ENCODE measurements around the gene PROX1.

The PROX1 gene

GRCh38 chr1:213980906-213981305 lies 6.9 kb upstream of the PROX1 start:
- TF ChIP-seq CTCF (IDR thresholded peaks at IDR 0.05): no peak

- no peak for TF ChIP-seq CTCF (IDR thresholded peaks at IDR 0.05)
Measured at GRCh38 chr1:213982289-213982671, 5.5 kb upstream of the PROX1 start.

DNA sequence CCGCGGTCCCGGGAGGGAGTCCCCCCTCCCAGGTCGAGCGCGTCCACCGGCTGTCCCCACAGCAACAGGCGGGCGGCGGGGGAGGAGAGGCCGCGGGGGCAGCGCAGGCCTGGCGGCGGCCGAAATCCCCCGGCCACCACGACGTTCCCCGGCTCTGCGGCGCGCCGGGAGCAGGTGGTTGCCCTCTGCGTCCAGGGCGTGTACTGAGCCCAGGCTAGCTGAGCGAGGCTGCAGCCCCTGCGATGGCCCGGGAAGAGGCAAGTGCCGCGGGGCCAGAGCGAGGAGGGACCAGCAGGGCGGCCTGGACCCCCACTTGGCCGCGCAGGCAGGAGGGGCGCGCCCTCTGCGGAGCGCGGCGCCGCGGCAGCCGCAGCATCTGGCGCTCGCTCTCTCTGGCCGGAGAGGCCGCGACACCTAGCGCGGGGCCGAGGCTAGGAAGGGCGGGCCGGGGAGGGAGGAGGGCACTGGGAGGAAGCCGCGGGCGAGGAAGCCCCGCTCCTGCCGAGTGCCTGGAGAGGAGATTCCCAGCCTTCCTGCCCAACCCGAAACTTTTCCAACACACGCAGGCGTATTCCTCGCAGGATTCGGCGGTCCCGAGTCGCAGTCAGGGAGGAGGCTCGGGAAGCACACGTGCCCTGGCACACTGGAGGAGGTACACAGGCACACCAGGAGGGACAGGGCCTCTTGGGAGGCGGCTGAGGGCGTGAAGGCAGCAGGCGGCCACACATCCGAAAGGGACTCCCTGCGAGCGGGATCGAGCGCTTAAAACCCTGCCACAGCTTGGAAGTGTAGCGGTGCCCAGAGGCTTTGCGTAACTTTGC lies 4.9 kb upstream of the PROX1 start:
- no peak for TF ChIP-seq CTCF (IDR thresholded peaks at IDR 0.05)

- TF ChIP-seq CTCF (IDR thresholded peaks at IDR 0.05): no peak
Measured at GRCh38 chr1:213983493-213984386, 4.0 kb upstream of the PROX1 start.

DNA sequence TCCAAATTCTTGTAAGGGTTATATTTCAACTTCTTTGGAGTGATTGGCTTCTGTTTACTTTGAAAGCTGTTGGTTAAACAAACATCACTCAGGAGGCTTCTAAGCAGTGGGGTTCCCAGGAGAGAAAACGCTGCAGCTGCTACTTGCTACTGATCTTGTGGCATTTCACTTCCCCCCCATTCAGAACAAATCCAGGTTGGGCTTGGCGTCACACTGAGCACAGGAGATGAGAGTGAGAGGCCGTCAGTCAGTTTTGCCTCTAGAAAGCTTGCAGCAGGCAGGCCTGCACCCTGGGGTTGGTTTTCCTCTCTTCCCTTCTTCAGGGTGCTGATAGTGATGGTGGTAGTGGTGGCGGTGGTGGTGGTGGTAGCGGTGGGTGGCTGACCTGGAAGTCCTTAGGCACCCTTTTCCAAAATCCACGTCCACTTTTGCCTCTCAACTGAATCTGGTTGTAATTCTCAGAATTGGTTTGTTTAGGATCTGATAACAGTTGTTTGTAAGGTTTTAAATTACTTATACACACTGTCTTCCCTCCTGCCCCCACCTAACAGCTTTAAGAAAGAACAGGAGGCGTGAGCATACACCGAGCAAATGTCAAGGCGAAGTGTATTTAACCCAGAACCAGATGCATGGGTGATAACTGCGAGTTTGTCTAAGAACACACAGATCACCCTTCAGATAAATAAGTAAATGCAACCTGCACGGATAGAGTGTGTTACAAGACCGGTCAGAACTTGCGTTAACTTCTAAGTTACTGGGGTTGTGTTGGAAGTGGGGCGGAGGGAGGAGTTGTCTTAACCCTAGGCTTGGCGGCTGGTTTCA lies 3.2 kb upstream of the PROX1 start:
- no peak for TF ChIP-seq CTCF (IDR thresholded peaks at IDR 0.05)

- no peak for TF ChIP-seq CTCF (IDR thresholded peaks at IDR 0.05)
Measured at GRCh38 chr1:213985209-213986019, 2.4 kb upstream of the PROX1 start.

Data from LNCAP (cell line).